OCI-LY1 (cell line): ENCODE measurements around the gene ARHGAP24.
A peak's percentile ranks its signal among the peaks of the same experiment; 100 is the strongest.
"Not testable (repeated sequence)": the region's sequence is repeated elsewhere in the genome, so short reads cannot be mapped to it uniquely, and the experiment has no call there.

ENCODE experiments used
- H2AFZ ChIP-seq: fragments of 200-600 bp; sonication (generic), shearing (Covaris generic); 2 replicates; pipeline ENCODE4 v1.6.0; 2014; ENCODE audit warnings: antibody characterized with exemption, mild to moderate bottlenecking, low read length
- H3F3A ChIP-seq: fragments of 200-600 bp; sonication (generic), shearing (Covaris generic); 2 replicates; pipeline ENCODE4 v1.6.0; 2014; ENCODE audit warnings: mild to moderate bottlenecking, antibody characterized with exemption, low read length, moderate library complexity; ENCODE audit not compliant: insufficient read depth
- H3K27ac ChIP-seq: fragments of 200-600 bp; sonication (generic); 2 replicates; pipeline ENCODE4 v1.5.1; 2014; ENCODE audit warnings: low read length, mixed run types, mild to moderate bottlenecking, low read depth; ENCODE audit not compliant: poor library complexity, severe bottlenecking
- H3K27me3 ChIP-seq: fragments of 200-600 bp; sonication (generic); 2 replicates; pipeline ENCODE4 v1.6.0; 2014; ENCODE audit warnings: antibody characterized with exemption, mild to moderate bottlenecking, low read length, moderate library complexity; ENCODE audit not compliant: insufficient read depth
- H3K36me3 ChIP-seq: fragments of 200-600 bp; sonication (generic); 2 replicates; pipeline ENCODE4 v1.6.1; 2014; ENCODE audit warnings: mild to moderate bottlenecking, antibody characterized with exemption, low read length, moderate library complexity, mixed read lengths; ENCODE audit not compliant: insufficient read depth
- H3K4me1 ChIP-seq: fragments of 200-600 bp; sonication (generic); 2 replicates; pipeline ENCODE4 v1.5.1; 2014; ENCODE audit warnings: mild to moderate bottlenecking, low read length, moderate library complexity; ENCODE audit not compliant: insufficient read depth, severe bottlenecking
- H3K4me2 ChIP-seq: fragments of 200-600 bp; sonication (generic), shearing (Covaris generic); 2 replicates; pipeline ENCODE4 v1.6.1; 2014; ENCODE audit warnings: low read length
- H3K4me3 ChIP-seq: fragments of 200-600 bp; sonication (generic); 2 replicates; pipeline ENCODE4 v1.5.1; 2014; ENCODE audit warnings: low read length, low read depth, mild to moderate bottlenecking, mixed read lengths; ENCODE audit not compliant: poor library complexity, severe bottlenecking
- H3K79me2 ChIP-seq: fragments of 200-600 bp; shearing (Covaris generic); 2 replicates; pipeline ENCODE4 v1.6.1; 2016; ENCODE audit warnings: mixed run types, low read length, mixed read lengths; ENCODE audit not compliant: insufficient read depth
- H3K9ac ChIP-seq: fragments of 200-600 bp; sonication (generic), shearing (Covaris generic); 2 replicates; pipeline ENCODE4 v1.6.1; 2014; ENCODE audit warnings: mild to moderate bottlenecking, low read length, mixed read lengths
- H3K9me2 ChIP-seq: fragments of 200-600 bp; sonication (generic), shearing (Covaris generic); 2 replicates; pipeline ENCODE4 v1.6.1; 2014; ENCODE audit warnings: low read depth, mild to moderate bottlenecking, low read length, mixed read lengths
- H3K9me3 ChIP-seq: fragments of 200-600 bp; shearing (Covaris generic); 2 replicates; pipeline ENCODE4 v1.6.1; 2014; ENCODE audit warnings: low read length, mixed read lengths
- H4K20me1 ChIP-seq: fragments of 200-600 bp; sonication (generic), shearing (Covaris generic); 2 replicates; pipeline ENCODE4 v1.6.0; 2016; ENCODE audit warnings: mild to moderate bottlenecking, low read length; ENCODE audit not compliant: insufficient read depth
- EZH2 ChIP-seq: fragments of 200-600 bp; sonication (generic), shearing (Covaris generic); IDR thresholded peaks from 2 replicates; pipeline ENCODE4 v1.8.0; 2017; ENCODE audit warnings: borderline replicate concordance, mixed run types, mild to moderate bottlenecking, antibody characterized with exemption, low read length, moderate library complexity, mixed read lengths
- TF ChIP-seq, protein P1 (sequence below): fragments of 200-600 bp; sonication (generic), shearing (Covaris generic); IDR thresholded peaks from 2 replicates; pipeline ENCODE4 v1.5.1; 2017; ENCODE audit warnings: mild to moderate bottlenecking, antibody characterized with exemption, low read length, moderate library complexity, mixed read lengths

Gene ARHGAP24

DNA sequence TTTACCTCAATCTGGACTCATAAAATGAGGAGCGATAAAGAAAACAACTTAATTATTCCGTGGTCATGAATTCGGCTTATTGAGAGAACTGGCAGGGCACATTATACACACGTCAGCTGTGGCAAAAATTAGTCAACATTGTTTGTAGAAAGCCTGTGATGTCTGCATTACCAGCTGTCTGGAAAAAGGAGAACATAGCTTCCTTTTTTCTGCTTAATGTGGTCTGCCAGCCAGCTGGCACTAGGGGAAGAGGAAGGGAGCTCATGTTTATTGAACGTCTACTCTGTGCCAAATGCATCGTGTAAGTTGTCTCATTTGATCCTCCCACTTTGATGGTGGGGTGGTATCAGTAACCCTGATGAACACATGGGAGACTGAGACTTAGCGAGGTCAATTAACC, 367.6 kb downstream of the ARHGAP24 start:
- Histone ChIP-seq H2AFZ (no peak overlapping the region), H3K9me3 (no peaks in the 10 kb centered on the region), H3K4me1 (peaks cover 44% of the 10 kb centered on the region), H3K4me3 (peak overlapping the region; percentile 19), H3K9ac (no peak overlapping the region), H3K9me2 (no peaks in the 10 kb centered on the region), H4K20me1 (no peaks in the 10 kb centered on the region; the same call in 1 of the 2 replicates), H3K27me3 (no peaks in the 10 kb centered on the region), H3K27ac (peak overlapping the region; percentile 69), H3K79me2 (peaks cover 31% of the 10 kb centered on the region), H3F3A (no peaks in the 10 kb centered on the region; the same call in 1 of the 2 replicates), H3K36me3 (peaks cover 35% of the 10 kb centered on the region), H3K4me2 (peak overlapping the region; percentile 35; the same call in 1 of the 2 replicates)
- no peak for TF ChIP-seq EZH2
- TF ChIP-seq, protein P1, sequence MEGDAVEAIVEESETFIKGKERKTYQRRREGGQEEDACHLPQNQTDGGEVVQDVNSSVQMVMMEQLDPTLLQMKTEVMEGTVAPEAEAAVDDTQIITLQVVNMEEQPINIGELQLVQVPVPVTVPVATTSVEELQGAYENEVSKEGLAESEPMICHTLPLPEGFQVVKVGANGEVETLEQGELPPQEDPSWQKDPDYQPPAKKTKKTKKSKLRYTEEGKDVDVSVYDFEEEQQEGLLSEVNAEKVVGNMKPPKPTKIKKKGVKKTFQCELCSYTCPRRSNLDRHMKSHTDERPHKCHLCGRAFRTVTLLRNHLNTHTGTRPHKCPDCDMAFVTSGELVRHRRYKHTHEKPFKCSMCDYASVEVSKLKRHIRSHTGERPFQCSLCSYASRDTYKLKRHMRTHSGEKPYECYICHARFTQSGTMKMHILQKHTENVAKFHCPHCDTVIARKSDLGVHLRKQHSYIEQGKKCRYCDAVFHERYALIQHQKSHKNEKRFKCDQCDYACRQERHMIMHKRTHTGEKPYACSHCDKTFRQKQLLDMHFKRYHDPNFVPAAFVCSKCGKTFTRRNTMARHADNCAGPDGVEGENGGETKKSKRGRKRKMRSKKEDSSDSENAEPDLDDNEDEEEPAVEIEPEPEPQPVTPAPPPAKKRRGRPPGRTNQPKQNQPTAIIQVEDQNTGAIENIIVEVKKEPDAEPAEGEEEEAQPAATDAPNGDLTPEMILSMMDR = no peak

DNA sequence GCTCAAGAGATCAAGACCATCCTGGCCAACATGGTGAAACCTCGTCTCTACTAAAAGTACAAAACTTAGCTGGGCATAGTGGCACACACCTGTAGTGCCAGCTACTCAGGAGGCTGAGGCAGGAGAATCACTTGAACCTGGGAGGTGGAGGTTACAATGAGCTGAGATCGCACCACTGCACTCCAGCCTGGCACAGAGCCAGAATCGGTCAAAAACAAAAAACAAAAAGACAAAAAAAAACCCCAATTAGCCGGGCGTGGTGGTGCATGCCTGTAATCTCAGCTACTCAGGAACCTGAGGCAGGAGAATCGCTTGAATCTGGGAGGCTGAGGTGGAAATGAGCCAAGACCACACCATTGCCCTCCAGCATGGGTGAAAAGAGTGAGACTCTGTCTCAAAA, 378.8 kb downstream of the ARHGAP24 start:
- H3K4me1 ChIP-seq, H3K9me3 ChIP-seq, H4K20me1 ChIP-seq, H3F3A ChIP-seq, H3K4me2 ChIP-seq, H3K79me2 ChIP-seq, H3K27me3 ChIP-seq, H3K9me2 ChIP-seq, H3K4me3 ChIP-seq, H3K27ac ChIP-seq, H3K9ac ChIP-seq, H2AFZ ChIP-seq: not testable (repeated sequence)
- H3K36me3 ChIP-seq = peaks cover 26% of the 10 kb centered on the region; the same call in 1 of the 2 replicates

DNA sequence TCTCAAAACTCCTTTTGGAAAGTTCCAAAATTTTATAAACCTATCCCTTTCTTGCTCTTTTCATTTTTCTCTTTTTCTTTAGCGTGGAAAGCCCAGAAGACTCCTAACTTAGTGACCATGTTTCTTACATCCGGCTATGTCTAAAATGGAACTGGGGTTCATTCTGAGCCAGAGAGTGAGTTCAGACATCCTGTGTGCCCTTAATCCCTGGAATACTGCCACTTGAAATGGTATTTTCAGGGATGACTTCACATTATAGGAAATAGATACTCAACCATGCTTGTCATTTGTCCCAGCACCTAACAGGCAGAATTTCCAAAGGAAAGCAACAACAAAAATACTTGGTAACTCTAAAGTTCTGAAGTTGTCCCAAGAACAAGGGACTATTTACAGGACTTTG, 379.6 kb downstream of the ARHGAP24 start:
- Histone ChIP-seq H4K20me1 (no peaks in the 10 kb centered on the region), H3K9me2 (no peaks in the 10 kb centered on the region)

More for the DNA sequence above, 379.6 kb downstream of the ARHGAP24 start:
- no peak overlapping the region for H3K27ac ChIP-seq
- no peak for TF ChIP-seq EZH2
- TF ChIP-seq, protein P1 = no peak
- peaks cover 26% of the 10 kb centered on the region; the same call in 1 of the 2 replicates for H3K36me3 ChIP-seq
- no peaks in the 10 kb centered on the region for H3K27me3 ChIP-seq
- no peak overlapping the region for H3K9ac ChIP-seq
- H3F3A ChIP-seq = no peaks in the 10 kb centered on the region
- no peaks in the 10 kb centered on the region for H3K9me3 ChIP-seq
- no peak overlapping the region for H3K4me3 ChIP-seq
- H3K4me2 ChIP-seq = no peak overlapping the region
- no peak overlapping the region for H2AFZ ChIP-seq
- H3K4me1 ChIP-seq = peaks cover 7% of the 10 kb centered on the region
- peaks cover 9% of the 10 kb centered on the region; the same call in 1 of the 2 replicates for H3K79me2 ChIP-seq
